SIG-M5 treated with dmso at 0.1 percent for 504 hours (cell line): Measurements from ENCODE around the gene HS3ST5.
"Not testable (repeated sequence)": the region's sequence is repeated elsewhere in the genome, so short reads cannot be mapped to it uniquely, and the experiment has no call there.

ENCODE experiments used
- DNase-seq: peaks from one replicate; lab custom pipeline; 2025; ENCODE audit not compliant: unreplicated experiment; lab: John Stamatoyannopoulos, UW

HS3ST5 gene

GRCh38 chr6:114158411-114158810 lies 184.4 kb downstream of the HS3ST5 start:
- DNase-seq, result no peak

GRCh38 chr6:114157848-114158247 lies 185.0 kb downstream of the HS3ST5 start:
- DNase-seq, result no peak

- no peak for DNase-seq
Measured at GRCh38 chr6:114155763-114156162, 187.1 kb downstream of the HS3ST5 start.

- no peak for DNase-seq
Measured at GRCh38 chr6:114154812-114155211, 188.0 kb downstream of the HS3ST5 start.

- DNase-seq, result no peak
Measured at GRCh38 chr6:114153448-114153847, 189.4 kb downstream of the HS3ST5 start.

GRCh38 chr6:114151064-114151690 lies 191.6 kb downstream of the HS3ST5 start:
- no peak for DNase-seq

- DNase-seq, result not testable (repeated sequence)
Measured at GRCh38 chr6:114149182-114149581, 193.6 kb downstream of the HS3ST5 start.

- DNase-seq, result peak; percentile 21
Measured at GRCh38 chr6:114144887-114145851, 197.7 kb downstream of the HS3ST5 start.

GRCh38 chr6:114142258-114142657 lies 200.6 kb downstream of the HS3ST5 start:
- DNase-seq, result no peak

GRCh38 chr6:114140416-114140815 lies 202.4 kb downstream of the HS3ST5 start:
- no peak for DNase-seq

- no peak for DNase-seq
Measured at GRCh38 chr6:114138577-114139248, 204.1 kb downstream of the HS3ST5 start.

- DNase-seq, result no peak
Measured at GRCh38 chr6:114135363-114135971, 207.4 kb downstream of the HS3ST5 start.

GRCh38 chr6:114133816-114134215 lies 209.0 kb downstream of the HS3ST5 start:
- no peak for DNase-seq

- no peak for DNase-seq
Measured at GRCh38 chr6:114131945-114132344, 210.9 kb downstream of the HS3ST5 start.

GRCh38 chr6:114125576-114125975 lies 217.2 kb downstream of the HS3ST5 start:
- no peak for DNase-seq

- no peak for DNase-seq
Measured at GRCh38 chr6:114121913-114122662, 220.7 kb downstream of the HS3ST5 start.

GRCh38 chr6:114119056-114119455 lies 223.8 kb downstream of the HS3ST5 start:
- no peak for DNase-seq

GRCh38 chr6:114115652-114116051 lies 227.2 kb downstream of the HS3ST5 start:
- DNase-seq, result no peak

GRCh38 chr6:114108119-114109002 lies 234.5 kb downstream of the HS3ST5 start:
- DNase-seq, result peak; percentile 45

GRCh38 chr6:114106020-114106419 lies 236.8 kb downstream of the HS3ST5 start:
- DNase-seq, result no peak
